Mucosa of gallbladder (tissue), 1 donor: ENCODE data around the gene HRCT1. TPM values are rescaled to one million over a fixed set of nuclear protein-coding genes. Genes with fewer than 3 reads are reported as not detected.
A peak's percentile ranks its signal among the peaks of the same experiment; 100 is the strongest.

Experiments
- DNase-seq: peaks from one replicate; pipeline ENCODE4 v3.0.0-alpha.2; 2020; ENCODE audit warnings: low spot score
- total RNA-seq: library from RNA; stranded (reverse); gene quantifications from one replicate; pipeline ENCODE4 v1.2.1, GENCODE V29; 2021
- donor health status: DM: no; HTN: no; CAD: no.

HRCT1 gene
- total RNA-seq, 1 donor from 2014 or later = 2.0 TPM

DNA sequence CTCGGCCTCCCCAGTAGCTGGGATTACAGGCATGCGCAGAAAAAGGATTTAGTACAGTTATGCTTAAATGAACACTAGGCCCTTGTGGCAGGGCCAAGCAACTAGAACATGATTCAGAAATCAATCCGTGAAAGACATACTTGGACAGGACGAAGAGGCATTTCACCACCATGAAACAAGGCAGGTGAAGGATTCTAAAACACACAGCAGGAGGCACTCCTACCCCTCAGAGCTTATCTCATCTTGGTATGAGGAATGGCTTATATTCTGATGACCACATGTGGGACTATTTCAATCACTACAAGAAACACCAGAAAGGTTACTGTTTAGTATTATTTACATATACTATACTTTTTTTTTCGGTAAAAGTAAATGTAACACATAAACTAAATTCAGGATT is 36.3 kb downstream of the HRCT1 start:
- DNase-seq = no peak

- DNase-seq = no peak
Observed at GRCh38 chr9:35944173-35944572, 38.2 kb downstream of the HRCT1 start.

DNA sequence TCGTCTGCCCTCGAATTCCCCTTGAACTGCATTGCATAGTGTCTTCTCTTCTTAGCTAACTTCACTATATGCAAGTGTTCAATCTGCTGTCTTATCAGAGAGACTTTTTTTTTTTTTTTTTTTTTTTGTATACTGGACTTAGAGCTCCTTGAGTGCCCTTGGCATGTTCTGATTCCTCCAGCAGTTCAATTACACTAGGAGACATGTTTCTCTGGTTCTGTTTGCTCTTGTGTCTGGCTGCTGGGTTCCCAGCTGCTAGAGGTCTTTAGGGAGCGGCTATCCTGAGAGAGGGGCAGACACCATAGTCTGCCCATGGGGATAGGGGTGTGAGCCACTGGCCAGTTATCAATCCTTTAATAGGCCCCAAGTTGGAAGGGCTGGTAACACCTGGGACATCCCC is 38.8 kb downstream of the HRCT1 start:
- DNase-seq = no peak

DNA sequence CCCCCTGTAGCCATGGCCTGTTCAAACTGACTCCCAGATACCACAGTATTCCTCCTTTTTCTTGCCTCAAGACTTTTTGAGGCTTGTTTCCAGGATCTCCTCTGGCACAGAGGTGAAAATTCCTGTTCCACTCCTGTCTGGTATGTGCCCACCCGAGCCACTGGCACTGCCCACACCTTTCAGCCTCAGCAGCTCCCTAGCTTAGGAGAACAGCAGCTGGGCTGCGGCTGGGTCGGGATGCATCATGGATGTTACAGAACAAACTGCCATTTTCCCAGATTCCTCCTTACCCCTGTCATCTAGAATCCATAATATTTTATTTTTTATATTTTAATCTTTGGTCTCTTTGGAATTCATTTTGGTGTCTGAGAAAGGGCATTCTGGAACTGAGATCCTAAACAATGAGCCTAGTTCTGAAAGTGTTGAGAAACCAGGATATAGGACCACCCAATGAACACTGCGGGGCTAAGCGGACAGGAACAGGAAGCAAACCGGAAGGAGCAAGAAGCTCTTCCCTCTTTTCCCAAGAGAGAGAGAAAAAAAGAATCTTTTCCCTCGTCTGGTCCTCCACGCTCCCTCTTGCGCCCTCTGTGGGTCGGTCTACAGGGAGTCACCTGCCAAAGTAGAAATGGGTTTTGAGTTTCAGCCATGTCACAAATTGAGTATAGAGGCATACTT is 39.5 kb downstream of the HRCT1 start:
- DNase-seq = peak; percentile 67

DNA sequence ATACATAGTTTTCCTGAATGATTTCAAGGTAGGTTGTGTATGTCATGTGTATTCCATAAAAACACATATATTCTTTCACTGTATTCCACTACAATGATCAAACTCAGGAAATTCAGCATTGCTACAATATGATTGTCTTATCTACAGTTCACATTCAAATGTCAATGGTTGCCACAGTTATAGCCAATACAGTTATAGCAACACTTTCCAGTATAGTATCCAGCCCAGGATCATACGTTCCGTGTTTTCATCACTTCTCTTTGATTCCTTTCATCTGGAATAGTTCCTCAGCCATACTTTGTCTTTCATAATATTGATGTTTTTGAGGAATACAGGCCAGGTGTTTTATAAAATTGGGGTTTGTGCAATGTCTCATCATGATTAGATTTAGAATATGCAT is 42.4 kb downstream of the HRCT1 start:
- no peak for DNase-seq

DNA sequence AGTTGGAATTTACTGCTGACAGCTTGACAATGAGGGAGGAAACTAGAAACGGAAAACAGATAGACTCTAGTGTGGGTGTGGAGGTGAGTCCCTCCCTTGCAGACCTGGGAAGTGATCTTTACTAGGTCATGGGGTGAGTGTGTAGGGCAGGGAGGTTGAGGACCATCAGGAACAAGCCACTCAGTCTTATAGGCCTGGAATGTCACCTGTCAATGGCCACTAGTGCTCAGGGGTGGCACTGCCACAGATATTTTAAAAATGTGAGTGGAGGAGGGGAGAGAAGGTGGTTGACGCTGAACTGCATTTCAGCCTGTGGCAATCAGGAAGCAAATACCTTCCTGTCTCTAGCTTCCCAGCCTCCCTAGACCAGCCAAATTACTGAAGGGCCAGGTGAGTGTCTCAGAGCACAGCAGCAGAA is 42.9 kb downstream of the HRCT1 start:
- no peak for DNase-seq

DNA sequence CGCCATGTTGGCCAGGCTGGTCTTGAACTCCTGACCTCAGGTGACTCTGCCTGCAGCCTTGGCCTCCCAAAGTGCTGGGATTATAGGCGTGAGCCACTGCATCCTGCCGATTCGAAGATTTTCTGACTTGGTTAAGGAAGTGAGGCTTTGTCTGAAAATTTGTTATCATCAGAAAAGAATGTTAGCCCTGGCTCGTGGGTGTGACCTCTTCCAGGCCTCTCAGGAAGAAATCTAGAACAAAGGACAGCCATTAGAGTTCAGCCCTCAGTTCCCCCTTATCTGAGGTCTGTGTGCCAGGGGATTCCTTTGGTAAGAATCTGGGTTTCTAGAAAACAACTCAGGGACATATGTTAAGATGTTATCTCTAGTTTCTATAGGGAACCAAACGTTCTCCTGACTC is 45.7 kb downstream of the HRCT1 start:
- no peak for DNase-seq

DNA sequence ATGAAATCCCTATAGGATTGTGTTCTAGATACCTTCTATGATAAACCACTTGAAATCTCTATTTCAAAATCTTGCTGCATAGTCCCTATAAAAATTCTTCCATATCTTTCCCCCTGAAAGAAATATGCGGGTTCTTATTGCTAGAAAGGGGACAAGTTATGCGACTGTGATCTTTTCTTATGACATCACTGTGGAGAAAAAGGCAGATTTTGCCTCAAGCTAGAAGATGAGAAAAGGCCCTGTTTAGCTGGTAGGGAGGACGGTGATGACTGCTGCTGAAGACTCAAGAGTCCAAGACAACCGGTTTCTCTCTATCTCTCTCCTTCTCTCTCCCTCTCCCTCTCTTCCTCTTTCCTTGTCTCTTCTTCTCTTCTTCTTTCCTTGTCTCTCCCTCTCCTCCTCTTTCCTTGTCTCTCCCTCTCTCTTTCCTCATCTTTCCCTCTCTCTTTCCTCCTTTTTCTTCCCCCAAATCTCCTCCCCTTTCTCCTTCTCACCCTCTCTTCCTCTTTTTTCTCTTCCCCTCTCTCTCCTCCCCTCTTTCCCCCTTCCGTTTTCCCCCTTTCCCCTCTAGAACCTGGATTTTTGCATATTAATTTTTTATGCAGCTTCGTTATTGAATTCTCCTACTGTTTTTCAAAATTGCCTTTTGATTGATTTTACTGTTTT is 46.7 kb downstream of the HRCT1 start:
- no peak for DNase-seq

GRCh38 chr9:35954942-35955546 is 49.0 kb downstream of the HRCT1 start:
- DNase-seq = peak; percentile 64

GRCh38 chr9:35956651-35957050 is 50.6 kb downstream of the HRCT1 start:
- no peak for DNase-seq

Other genes with a start within 250 kb of the HRCT1 start
- 17,824 TPM for gene RMRP, start 248.2 kb upstream of the HRCT1 start, total RNA-seq
- gene CCDC107, start 247.9 kb upstream of the HRCT1 start, total RNA-seq = 59.2 TPM
- gene ARHGEF39, start 241.0 kb upstream of the HRCT1 start, total RNA-seq = 6.4 TPM
- 777 TPM for gene CA9, start 232.3 kb upstream of the HRCT1 start, total RNA-seq
- 1,716 TPM for gene TPM2, start 216.3 kb upstream of the HRCT1 start, total RNA-seq
- 482 TPM for gene TLN1, start 174.0 kb upstream of the HRCT1 start, total RNA-seq
- 48.1 TPM for gene CREB3, start 173.5 kb upstream of the HRCT1 start, total RNA-seq
- gene GBA2, start 157.0 kb upstream of the HRCT1 start, total RNA-seq = 161 TPM
- 36.6 TPM for gene RGP1, start 156.9 kb upstream of the HRCT1 start, total RNA-seq
- 1.1 TPM for gene MSMP, start 151.9 kb upstream of the HRCT1 start, total RNA-seq
- gene NPR2, start 114.6 kb upstream of the HRCT1 start, total RNA-seq = 22.0 TPM
- gene SPAG8, start 93.9 kb upstream of the HRCT1 start, total RNA-seq = 4.6 TPM
- gene HINT2, start 91.2 kb upstream of the HRCT1 start, total RNA-seq = 30.7 TPM
- not detected for gene FAM221B, start 77.5 kb upstream of the HRCT1 start, total RNA-seq
- gene TMEM8B, start 77.0 kb upstream of the HRCT1 start, total RNA-seq = 36.2 TPM
- not detected for gene OR13J1, start 35.8 kb upstream of the HRCT1 start, total RNA-seq
- 0.83 TPM for gene SPAAR, start 3.3 kb downstream of the HRCT1 start, total RNA-seq
- gene OR2S2, start 52.0 kb downstream of the HRCT1 start, total RNA-seq = not detected
- gene RECK, start 130.7 kb downstream of the HRCT1 start, total RNA-seq = 11.3 TPM
- gene GLIPR2, start 230.5 kb downstream of the HRCT1 start, total RNA-seq = 17.0 TPM